Testis (tissue), 2 donors: Measurements from ENCODE around the gene TIAM1.

Experiments used
- CTCF ChIP-seq, 3 experiments: fragments of 450-650 bp in 2 of 3; fragments of 200-600 bp in 1 of 3; sonication (generic) in 1 of 3; IDR thresholded peaks; one replicate each; pipeline ENCODE4 v1.5.1; 2016 to 2019; ENCODE audit warnings: antibody characterized with exemption in 3 of 3, mild to moderate bottlenecking in 2 of 3, moderate library complexity in 1 of 3
- POLR2A ChIP-seq: fragments of 450-650 bp; IDR thresholded peaks from one replicate; pipeline ENCODE4 v1.6.1; 2017; ENCODE audit warnings: antibody characterized with exemption, mild to moderate bottlenecking, moderate library complexity

GRCh38 chr21:31370893-31371544, 27.0 kb upstream of the TIAM1 start:
- TF ChIP-seq CTCF (IDR thresholded peaks at IDR 0.05) (no peak), POLR2A (no peak)
